ENCODE measurements around the gene NCOA3. TPM values are rescaled to one million over a fixed set of nuclear protein-coding genes. Genes with fewer than 3 reads are reported as not detected.

Gene NCOA3
- total RNA-seq, 1 experiment from 2014 or later = 23.3 TPM

- Histone ChIP-seq H2BK5ac (ENCODE audit: insufficient read length, low read length) (no peak overlapping the region), H3K79me2 (ENCODE audit: insufficient read depth, low read length) (peaks cover 2% of the 10 kb centered on the region; the same call in 1 of the 2 replicates), H3K27me3 (ENCODE audit: insufficient read depth, low read length) (no peaks in the 10 kb centered on the region), H3T11ph (ENCODE audit: low read length) (no peak overlapping the region), H3K27ac (ENCODE audit: insufficient read length, low read depth, low read length) (no peak overlapping the region), H2BK15ac (ENCODE audit: low read depth, low read length) (no peak overlapping the region), H3K56ac (ENCODE audit: insufficient read length, low read depth, low read length) (no peak overlapping the region), H3K18ac (ENCODE audit: insufficient read length, low read depth, low read length) (no peak overlapping the region), H2AK5ac (ENCODE audit: insufficient read length, low read length) (no peak overlapping the region), H3K4me2 (ENCODE audit: insufficient read depth, insufficient read length, low read length) (no peak overlapping the region), H4K20me1 (ENCODE audit: control insufficient read depth, insufficient read depth, insufficient read length) (no peaks in the 10 kb centered on the region), H3K23ac (ENCODE audit: insufficient read length, low read depth, low read length) (no peak overlapping the region), H4K5ac (ENCODE audit: insufficient read length, low read depth, low read length) (no peak overlapping the region), H2BK120ac (ENCODE audit: low read depth, low read length, poor library complexity, severe bottlenecking) (no peak overlapping the region), H4K91ac (ENCODE audit: insufficient read length, low read depth, low read length) (no peak overlapping the region), H3K4me1 (ENCODE audit: insufficient read depth, low read length) (no peaks in the 10 kb centered on the region), H3K23me2 (ENCODE audit: insufficient read length, low read depth, low read length, poor library complexity, severe bottlenecking) (no peaks in the 10 kb centered on the region), H2BK20ac (ENCODE audit: low read depth, low read length, poor library complexity, severe bottlenecking) (no peak overlapping the region), H3K14ac (ENCODE audit: insufficient read depth, low read length) (no peak overlapping the region), H3K9ac (ENCODE audit: extremely low read depth, insufficient read length, low read length) (no peak overlapping the region), H2AFZ (ENCODE audit: low read length) (no peak overlapping the region), H3K9me3 (ENCODE audit: control insufficient read depth, low read depth, low read length) (no peaks in the 10 kb centered on the region), H3K4ac (ENCODE audit: low read depth, low read length) (no peak overlapping the region), H3K79me1 (ENCODE audit: insufficient read depth, low read depth, low read length, poor library complexity, severe bottlenecking) (peaks cover 3% of the 10 kb centered on the region), H4K8ac (replicated peaks; ENCODE audit: insufficient read length, low read depth, low read length) (no peak overlapping the region), H2BK12ac (ENCODE audit: insufficient read length, low read depth, low read length) (no peak overlapping the region)
- WGBS (ENCODE audit: extremely low coverage, insufficient read length, low lambda C conversion rate) = no CpG with 5 or more reads among the region's 2 CpGs
- TF ChIP-seq CTCF (conservative IDR thresholded peaks at IDR 0.05) = no peak
- Mint-ChIP-seq H3K4me1 (peaks cover 27 to 36% of the 10 kb centered on the region in 2 experiments), H3K4me3 (peak overlapping the region in 1 of 2 experiments; percentile 17; a peak in 1 of 5 replicates), H3K27ac (peak overlapping the region; percentile 52 to 85 (median 62); a peak in 3 of 7 replicates), H3K36me3 (ENCODE audit: insufficient read depth in 1 of 3, low read depth in 3 of 3) (peaks cover 0 to 12% (median 2%) of the 10 kb centered on the region in 3 experiments; a peak in 3 of 7 replicates), H3K27me3 (ENCODE audit: low read depth) (no peaks in the 10 kb centered on the region), H3K9me3 (no peaks in the 10 kb centered on the region)
- DNase-seq = no peak
Observed at GRCh38 chr20:47583551-47583950, 81.9 kb downstream of the NCOA3 start.

Measured in H9 (cell line).